HG02852 (cell line): ENCODE measurements around the gene MARK3.

Experiments
- ATAC-seq: cut with Tn5 transposase; IDR thresholded peaks from one replicate; pipeline ENCODE4 v1.9.1; 2021; ENCODE audit warnings: mild to moderate bottlenecking, moderate library complexity; ENCODE audit not compliant: unreplicated experiment

MARK3 gene

DNA sequence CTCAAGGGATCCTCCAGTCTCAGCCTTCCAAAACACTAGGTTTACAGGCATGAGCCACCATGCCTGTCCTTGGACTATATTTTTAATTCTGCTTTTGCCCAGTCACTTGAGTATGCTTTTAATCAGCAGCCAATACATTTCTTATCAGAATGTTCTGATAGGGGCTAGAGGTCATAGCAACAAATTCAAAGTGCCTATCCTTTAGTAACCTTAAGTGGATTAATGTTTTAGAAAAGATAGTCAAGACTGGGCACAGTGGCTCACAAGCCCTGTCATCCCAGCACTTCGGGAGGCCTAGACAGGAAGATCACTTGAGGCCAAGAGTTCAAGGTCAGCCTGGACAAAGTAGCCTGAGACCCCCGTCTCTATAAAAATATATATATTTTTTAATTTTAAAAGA lies 100.3 kb downstream of the MARK3 start:
- ATAC-seq, result no peak

DNA sequence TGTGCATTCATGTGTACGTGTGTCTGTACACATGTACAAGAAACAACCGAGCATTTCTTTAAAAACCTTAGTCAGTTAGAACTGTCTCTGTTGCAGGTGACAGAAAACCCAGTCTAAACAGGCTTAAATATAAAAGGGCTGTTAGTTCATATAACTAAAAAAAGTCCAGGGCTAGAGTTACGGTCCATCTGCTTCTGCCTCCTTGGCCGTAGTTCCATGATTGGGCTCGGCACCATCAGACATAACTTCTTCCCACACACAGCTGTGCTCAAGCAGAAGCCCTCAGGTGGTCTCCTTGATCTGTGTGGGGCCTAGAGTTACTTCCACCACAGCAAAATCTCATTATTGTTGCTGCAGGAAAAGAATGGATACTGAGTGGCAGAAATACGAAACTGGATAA lies 102.9 kb downstream of the MARK3 start:
- ATAC-seq, result no peak

DNA sequence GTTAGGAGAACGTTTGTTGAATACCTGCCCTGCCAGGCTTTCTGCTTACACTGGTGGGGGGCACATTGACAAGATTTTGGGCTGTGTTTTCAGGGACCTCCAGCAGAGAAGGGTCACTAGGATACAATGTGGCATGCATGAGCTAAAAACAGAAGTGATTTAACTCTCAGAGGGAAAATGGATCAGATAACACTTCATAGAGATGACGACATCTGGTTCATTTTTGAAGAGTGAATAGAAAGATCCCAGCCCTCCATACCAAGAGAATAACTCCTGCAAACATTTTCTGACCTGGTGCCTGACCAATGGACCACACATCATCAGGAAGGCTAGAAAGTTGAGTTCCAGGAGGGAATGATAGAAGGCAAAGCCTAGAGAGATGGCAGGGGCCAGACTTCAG lies 103.7 kb downstream of the MARK3 start:
- ATAC-seq, result no peak

DNA sequence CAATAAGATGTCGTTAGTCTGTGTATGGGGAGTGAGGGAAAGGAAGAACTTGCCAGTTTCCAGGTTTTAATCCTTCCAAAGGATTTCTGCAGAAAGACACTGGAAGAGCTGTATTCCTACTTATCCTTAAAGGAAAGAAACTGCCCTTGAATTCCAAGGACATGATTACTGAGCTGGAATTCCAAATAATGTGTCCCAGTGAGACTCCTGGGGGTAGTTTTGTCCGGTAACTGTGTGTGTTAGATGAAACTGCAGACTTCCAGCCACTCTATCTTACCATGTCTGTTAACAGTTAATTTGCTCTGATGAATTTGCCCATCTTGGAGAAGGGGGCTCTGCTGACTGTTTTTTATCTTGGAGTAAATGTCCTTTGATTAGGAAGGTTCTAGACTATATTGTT lies 104.4 kb downstream of the MARK3 start:
- no peak for ATAC-seq

DNA sequence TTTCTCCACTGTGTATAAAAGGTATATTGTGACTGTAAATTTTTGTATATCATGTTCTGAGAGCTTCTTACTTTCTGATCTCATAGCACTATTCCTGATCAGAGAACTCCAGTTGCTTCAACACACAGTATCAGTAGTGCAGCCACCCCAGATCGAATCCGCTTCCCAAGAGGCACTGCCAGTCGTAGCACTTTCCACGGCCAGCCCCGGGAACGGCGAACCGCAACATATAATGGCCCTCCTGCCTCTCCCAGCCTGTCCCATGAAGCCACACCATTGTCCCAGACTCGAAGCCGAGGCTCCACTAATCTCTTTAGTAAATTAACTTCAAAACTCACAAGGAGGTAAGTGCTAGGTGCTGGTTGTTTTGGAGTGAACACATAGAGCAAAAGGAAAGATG lies 106.5 kb downstream of the MARK3 start:
- no peak for ATAC-seq

DNA sequence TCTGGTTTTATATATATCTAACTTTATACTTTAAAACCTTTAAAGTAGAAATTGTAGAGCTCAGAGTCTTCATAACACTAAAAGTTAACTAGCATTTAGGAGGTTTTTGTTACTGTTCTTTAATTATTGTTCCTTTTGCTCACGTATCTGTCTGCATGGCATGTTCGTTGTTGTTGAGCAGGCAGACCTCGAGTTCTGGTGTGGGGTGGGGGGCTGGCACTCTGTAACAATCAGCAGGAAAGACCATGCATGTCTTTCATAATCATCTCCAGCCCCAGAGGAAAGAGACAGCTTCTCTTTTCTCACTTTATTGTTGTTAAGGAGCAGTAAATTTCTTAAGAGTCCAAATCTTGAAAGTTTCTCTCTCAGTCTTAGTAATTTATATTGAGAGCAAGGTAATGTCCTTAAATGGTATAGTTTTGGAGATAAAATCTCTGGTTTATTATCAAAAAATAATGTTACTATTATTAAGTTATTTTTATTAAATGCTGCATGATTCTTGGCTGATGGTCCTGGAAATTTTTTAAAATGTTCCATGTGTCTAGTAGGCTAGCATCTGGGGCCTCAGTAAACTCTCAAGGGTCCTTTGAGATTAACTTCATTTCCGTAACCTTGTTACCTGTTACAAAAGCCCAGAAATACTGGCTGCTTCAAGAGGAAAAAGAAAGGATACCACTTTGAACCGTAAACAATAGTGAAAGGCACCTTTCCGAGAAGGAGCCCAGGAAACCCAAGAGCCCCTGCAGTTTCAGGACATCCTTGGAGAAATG lies 107.1 kb downstream of the MARK3 start:
- ATAC-seq, result no peak

DNA sequence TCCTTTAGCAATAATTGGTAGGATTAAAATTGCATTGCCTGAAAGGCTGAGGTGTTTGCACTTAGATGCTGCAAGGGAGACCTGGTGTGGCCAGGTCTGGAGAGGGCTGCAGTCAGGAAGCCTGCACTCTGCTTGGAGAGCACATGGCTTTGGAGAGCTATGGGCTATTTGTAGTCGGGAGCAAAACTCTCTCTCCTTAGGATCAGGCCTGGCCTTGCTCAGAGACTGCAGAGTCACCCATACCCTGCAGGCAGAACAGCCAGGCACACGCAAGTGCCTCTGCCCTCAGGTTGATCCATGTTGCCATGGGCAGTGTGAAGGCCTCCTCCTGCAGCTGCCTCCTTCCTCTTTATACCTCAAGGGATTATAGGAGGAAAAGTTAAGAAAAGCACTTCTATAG lies 110.6 kb downstream of the MARK3 start:
- no peak for ATAC-seq

DNA sequence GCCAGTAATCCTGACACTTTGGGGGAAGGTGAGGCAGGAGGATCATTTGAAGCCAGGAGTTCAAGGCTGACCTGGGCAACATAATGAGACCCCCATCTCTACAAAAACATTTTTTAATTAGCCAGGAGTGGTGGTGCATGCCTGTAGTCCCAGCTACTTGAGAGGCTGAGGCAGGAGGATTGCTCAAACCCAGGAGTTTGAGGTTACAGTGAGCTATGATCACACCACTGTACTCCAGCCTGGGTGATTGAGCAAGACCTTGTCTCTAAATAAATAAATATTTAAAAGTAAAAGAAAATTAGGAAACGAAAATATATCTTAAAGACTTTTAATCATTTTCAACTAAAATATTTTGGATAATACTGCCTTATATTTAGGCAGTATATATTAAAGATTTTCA lies 111.6 kb downstream of the MARK3 start:
- no peak for ATAC-seq

DNA sequence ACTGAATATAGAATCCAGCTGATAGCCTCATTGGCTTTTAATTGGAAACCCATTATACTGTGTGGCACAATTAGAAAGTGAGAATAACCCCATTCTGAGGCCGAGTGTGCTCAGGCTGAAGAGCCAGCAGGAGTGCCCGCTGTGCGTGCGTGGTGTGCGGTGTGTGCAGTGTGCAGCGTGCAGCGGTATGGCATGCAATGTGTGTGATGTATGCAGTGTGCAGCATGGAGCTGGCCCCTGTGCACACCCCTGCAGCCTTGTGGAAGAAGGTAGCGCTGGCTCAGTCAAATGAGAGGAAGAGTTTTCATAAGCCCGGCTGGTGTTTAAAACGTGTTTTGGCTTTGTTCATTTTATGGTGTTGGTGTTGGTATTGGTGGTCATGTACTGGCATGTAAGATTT lies 114.5 kb downstream of the MARK3 start:
- ATAC-seq, result no peak

DNA sequence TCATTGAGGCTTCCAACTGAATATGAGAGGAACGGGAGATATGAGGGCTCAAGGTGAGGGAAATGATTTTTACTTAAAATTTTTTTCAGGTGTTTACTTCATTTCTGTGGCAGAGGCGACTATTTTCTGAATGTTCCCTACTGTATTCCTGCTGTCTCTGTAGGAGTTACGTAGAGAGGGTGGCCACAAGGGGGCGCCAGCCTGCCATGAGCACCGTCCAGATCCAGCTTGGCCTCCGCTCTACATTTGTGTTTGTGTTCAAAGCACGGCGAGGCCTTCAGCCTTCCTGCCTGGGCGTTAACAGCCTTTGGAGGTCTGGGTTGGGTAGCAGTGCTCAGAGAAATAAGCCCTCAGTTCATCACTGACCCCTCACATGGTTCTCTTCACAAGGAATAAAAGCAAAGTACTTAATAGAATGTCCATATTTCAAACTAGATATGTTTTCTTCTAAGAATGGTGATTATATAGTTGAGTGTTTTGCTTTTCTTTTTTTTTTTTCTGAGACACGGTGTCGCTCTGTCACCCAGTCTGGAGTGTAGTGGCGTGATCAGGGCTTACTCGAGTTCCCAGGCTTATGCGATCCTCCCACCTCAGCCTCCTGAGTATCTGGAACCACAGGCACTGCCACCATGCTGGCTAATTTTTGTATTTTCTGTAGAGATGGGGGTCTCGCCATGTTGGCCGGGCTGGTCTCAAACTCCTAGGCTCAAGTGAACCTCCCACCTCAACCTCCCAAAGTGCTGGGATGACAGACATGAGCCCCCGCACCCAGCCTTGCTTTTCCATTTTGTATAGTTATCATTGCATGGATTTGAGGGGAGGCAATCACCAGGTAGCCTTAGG lies 115.2 kb downstream of the MARK3 start:
- no peak for ATAC-seq

DNA sequence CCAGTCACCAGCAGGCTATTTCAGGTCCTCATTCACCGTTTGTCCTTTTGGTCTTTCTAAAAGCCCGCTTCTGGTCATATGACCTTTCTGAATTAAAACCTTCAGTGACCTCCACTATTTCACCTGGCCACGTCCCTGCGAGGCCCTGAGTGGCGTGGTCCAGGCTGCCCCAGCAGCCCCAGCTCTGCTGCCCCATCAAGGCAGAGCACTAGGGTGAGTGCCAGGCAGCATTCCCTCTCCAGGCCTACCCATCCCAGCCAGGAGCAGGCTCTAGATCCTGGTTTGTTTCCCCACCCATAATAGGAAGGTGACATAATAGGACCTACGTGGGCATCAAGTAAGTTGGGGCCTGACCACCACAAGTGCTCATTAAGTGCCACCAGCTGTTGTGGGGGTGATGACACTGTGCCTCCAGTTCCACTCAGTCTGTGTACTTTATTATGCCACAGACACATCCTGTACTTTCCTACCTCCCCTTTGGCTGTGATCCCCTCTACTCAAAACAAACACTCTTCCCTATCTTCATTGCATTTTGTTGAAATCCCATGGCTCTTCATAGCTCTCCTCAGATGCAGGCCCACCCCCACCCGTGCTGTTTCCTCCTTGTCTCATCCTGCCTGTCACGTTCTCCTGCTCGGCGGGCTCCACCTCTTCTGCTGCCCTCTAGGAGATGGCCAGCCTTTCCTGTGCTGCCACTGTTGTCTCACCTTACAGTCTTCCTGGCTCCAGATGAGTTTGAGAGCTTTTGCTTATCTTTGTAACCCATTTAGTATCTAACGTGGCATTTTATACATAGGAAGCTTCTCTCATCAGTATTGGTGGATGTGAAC lies 116.0 kb downstream of the MARK3 start:
- ATAC-seq, result no peak

DNA sequence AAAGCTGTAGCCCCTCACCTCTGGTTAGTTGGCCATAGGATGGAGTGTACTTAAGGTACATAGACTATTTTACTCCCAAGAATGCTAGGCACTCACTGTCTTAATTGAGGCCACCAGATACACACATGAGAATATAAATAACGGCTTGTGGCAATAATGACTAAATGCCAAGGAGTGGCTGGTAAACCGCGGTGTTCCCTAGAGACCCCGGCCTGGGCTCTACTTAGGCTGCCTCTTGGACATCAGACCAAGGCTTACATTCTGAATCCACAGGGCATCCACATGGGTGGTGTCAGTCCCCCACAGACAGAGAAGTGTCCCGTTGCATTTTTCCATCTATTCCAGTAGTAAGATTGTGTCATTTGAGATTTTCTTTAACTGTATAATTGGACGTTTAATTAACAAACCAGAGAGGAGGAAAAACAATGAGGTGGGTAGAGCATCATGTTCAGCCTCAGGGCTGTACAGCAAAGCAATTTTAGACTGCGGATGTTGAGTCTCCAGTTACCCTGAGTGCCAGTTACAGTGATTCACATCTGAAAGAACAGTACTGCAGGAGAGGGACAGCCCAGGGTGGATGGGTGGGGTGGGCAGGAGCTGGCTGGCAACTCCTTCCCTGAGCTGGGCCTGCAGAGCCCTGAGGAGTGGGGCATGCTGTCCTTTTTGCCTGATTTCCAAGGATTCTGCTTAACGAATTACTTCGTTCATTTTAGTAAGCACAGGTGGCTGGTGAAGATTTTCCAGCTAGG lies 116.9 kb downstream of the MARK3 start:
- ATAC-seq, result no peak

DNA sequence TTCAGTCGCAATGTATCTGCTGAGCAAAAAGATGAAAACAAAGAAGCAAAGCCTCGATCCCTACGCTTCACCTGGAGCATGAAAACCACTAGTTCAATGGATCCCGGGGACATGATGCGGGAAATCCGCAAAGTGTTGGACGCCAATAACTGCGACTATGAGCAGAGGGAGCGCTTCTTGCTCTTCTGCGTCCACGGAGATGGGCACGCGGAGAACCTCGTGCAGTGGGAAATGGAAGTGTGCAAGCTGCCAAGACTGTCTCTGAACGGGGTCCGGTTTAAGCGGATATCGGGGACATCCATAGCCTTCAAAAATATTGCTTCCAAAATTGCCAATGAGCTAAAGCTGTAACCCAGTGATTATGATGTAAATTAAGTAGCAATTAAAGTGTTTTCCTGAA lies 117.7 kb downstream of the MARK3 start:
- ATAC-seq, result no peak

DNA sequence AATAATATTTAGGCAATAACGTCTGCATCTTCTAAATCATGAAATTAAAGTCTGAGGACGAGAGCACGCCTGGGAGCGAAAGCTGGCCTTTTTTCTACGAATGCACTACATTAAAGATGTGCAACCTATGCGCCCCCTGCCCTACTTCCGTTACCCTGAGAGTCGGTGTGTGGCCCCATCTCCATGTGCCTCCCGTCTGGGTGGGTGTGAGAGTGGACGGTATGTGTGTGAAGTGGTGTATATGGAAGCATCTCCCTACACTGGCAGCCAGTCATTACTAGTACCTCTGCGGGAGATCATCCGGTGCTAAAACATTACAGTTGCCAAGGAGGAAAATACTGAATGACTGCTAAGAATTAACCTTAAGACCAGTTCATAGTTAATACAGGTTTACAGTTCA lies 118.1 kb downstream of the MARK3 start:
- no peak for ATAC-seq

DNA sequence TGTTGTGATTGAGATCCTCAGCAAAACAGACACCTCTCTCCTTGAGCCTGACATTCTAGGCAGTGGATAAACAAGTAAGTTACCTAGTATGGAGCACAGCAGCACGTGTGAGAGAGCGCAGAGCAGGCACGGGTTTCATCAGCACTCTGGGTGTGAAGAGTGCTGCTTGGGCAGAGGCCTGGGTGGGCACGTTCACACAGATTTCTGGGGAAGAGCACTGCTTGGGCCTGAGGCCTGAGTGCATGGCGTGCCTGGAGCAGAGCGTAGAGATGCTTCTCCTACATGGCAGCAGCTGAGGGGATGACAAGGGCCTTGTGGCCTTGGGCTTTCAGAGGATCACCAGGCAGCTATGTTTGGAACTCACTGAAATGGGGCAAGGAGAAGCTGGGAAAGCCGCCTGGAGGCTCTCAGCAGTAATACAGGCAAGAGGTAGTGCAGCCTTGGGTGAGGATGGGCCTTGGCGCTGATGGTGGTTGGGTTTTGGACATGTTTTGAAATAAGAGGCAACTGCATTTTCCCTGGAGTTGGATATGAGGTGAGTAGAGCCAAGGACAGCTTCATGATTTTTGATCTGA lies 119.9 kb downstream of the MARK3 start:
- ATAC-seq, result no peak

DNA sequence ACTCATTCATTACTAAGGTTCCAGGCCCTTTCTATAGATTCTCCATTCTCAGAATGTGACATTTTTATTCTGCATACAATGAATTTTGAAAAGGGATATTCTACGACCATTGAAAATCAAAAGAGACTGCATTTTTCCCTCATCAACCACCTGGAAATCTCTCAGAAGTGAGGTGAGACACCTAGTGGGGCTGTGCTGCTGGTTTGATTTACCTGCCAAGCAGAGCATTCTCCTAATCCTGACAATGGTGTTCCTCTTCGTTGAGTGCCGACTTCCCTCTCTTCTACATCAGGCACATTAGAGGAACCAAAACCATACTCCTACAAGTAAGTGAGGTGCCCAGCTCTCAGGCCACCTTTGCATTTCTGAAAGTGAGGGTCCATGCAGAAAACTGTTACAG lies 122.5 kb downstream of the MARK3 start:
- ATAC-seq, result no peak

DNA sequence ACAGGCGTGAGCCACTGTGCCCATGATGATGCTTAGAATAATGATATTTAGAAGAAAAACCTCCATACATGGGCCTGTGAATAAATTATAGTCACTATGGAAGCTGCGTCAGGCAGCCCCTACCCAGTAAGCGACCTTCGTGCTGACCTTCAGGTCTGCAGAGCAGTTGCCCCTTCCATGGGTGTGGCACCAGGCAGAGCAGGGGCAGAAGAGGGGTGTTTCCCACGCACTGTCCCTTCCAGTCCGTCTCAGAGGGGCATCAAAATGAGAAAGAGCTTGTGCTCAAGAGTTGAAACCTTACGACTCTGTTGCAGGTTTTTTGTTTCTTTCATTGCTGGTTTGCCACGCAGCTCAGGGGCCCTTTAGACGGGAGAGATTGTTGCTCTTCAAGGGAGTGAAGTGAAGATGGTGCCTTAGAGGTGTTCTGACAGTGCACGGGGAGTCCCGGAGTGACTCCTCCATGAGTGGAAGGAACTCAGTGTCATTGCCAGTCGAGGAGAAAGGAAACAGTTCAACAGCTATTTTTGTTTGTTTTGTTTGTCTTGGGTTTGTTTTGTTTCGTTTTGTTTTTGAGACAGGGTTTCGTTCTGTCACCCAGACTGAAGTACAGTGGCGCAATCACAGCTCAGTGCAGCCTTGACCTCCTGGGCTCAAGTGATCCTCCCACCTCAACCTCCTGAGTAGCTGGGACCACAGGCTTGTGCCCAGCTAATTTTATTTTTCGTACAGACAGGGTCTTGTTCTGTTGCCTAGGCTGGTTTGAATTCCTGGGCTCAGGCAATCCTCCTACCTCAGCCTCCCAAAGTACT lies 123.5 kb downstream of the MARK3 start:
- ATAC-seq, result no peak

DNA sequence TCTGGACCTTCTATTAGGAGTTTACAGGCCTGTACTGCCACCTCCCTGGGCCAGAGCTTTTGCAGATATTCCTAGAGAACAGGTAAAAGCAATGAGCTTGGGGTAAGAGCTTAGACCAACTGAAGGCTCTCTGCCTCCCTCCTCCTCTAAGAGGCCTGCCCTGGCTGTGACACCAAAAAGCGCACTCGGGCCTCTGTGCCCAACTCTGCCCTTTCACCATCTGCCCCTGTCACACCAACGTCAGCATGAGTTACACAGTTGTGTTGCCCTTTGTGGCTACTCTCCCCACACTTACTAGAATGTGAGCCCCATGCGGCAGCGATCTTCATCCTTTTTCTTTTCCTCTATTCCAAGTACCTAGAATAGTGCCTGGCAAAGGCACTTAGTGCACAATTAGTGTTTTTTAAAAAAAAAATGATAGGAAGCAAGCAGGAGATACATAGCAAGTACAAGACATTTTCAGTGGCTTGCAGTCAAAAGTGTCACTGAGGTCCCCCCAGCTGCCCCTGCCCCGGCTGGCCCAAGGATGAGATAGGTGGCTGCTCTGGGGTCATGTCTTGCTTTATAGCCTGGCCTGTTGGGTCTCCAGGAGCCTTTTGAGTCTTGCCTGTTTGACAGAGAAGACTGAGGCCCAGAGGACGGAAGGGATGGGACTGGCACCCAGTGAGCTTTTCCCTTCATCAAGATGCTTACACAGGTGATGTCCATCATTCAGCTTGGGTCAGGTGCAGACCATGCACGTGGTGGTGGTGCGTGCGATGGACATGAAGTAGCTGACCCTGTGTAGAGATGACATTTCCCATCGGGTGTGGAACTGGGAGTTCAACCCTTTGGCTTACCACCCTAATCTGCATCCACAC lies 124.9 kb downstream of the MARK3 start:
- no peak for ATAC-seq
